Superior temporal gyrus (tissue), 1 donor: ENCODE results near the gene RHBDL3.
A peak's percentile ranks its signal among the peaks of the same experiment; 100 is the strongest.

Source experiments
- DNase-seq: peaks from one replicate; pipeline ENCODE4 v3.0.0-alpha.2; 2016; ENCODE audit errors: extremely low spot score

Gene RHBDL3

GRCh38 chr17:32266389-32267301 is 1.0 kb downstream of the RHBDL3 start:
- no peak for DNase-seq

GRCh38 chr17:32267690-32268205 is 2.1 kb downstream of the RHBDL3 start:
- no peak for DNase-seq

- no peak for DNase-seq
Measured at GRCh38 chr17:32268734-32269288, 3.2 kb downstream of the RHBDL3 start.

GRCh38 chr17:32269377-32269776 is 3.7 kb downstream of the RHBDL3 start:
- peak; percentile 58 for DNase-seq

- DNase-seq, result no peak
Measured at GRCh38 chr17:32271844-32272243, 6.2 kb downstream of the RHBDL3 start.

GRCh38 chr17:32274101-32274500 is 8.5 kb downstream of the RHBDL3 start:
- no peak for DNase-seq

GRCh38 chr17:32274643-32275042 is 9.0 kb downstream of the RHBDL3 start:
- no peak for DNase-seq

- DNase-seq, result no peak
Measured at GRCh38 chr17:32275060-32276042, 9.7 kb downstream of the RHBDL3 start.

- no peak for DNase-seq
Measured at GRCh38 chr17:32276171-32276601, 10.6 kb downstream of the RHBDL3 start.

GRCh38 chr17:32277284-32277683 is 11.7 kb downstream of the RHBDL3 start:
- DNase-seq, result no peak

- DNase-seq, result no peak
Measured at GRCh38 chr17:32278815-32279214, 13.2 kb downstream of the RHBDL3 start.

- no peak for DNase-seq
Measured at GRCh38 chr17:32279891-32280716, 14.5 kb downstream of the RHBDL3 start.

- no peak for DNase-seq
Measured at GRCh38 chr17:32281011-32281451, 15.4 kb downstream of the RHBDL3 start.

GRCh38 chr17:32283745-32284201 is 18.1 kb downstream of the RHBDL3 start:
- no peak for DNase-seq

- DNase-seq, result no peak
Measured at GRCh38 chr17:32285306-32285705, 19.7 kb downstream of the RHBDL3 start.

GRCh38 chr17:32285746-32286517 is 20.3 kb downstream of the RHBDL3 start:
- peak; percentile 87 for DNase-seq

- no peak for DNase-seq
Measured at GRCh38 chr17:32286518-32286900, 20.9 kb downstream of the RHBDL3 start.

GRCh38 chr17:32287804-32288511 is 22.3 kb downstream of the RHBDL3 start:
- no peak for DNase-seq

- DNase-seq, result no peak
Measured at GRCh38 chr17:32288615-32289014, 23.0 kb downstream of the RHBDL3 start.
